GM19467 (cell line): ENCODE results near the gene TOM1L2.
"Not testable (repeated sequence)": the region's sequence is repeated elsewhere in the genome, so short reads cannot be mapped to it uniquely, and the experiment has no call there.

Source experiments
- ATAC-seq: cut with Tn5 transposase; IDR thresholded peaks from one replicate; pipeline ENCODE4 v1.9.1; 2021; ENCODE audit warnings: mild to moderate bottlenecking, moderate library complexity; ENCODE audit not compliant: unreplicated experiment

The TOM1L2 gene

GRCh38 chr17:17944743-17945142 lies 27.5 kb downstream of the TOM1L2 start:
- ATAC-seq = no peak

DNA sequence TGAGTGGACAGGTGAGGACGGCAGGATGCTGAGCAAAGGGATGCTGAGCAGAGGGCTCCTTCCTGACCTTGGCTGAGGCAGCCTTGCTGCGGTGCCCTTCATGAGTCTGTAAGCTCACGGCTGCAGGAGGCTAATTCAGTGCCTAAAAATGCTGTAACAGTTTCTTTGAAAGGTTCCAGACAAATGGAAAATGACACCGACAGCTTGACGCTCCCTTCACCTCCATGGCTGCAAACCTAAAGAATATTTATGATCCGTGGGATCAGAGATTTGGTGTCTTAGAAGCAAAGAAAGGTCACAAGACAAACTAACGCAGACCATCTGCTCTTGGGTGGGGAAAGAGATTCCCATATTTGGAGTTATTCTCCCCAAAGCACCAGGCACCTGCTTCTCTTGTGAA lies 28.0 kb downstream of the TOM1L2 start:
- no peak for ATAC-seq

DNA sequence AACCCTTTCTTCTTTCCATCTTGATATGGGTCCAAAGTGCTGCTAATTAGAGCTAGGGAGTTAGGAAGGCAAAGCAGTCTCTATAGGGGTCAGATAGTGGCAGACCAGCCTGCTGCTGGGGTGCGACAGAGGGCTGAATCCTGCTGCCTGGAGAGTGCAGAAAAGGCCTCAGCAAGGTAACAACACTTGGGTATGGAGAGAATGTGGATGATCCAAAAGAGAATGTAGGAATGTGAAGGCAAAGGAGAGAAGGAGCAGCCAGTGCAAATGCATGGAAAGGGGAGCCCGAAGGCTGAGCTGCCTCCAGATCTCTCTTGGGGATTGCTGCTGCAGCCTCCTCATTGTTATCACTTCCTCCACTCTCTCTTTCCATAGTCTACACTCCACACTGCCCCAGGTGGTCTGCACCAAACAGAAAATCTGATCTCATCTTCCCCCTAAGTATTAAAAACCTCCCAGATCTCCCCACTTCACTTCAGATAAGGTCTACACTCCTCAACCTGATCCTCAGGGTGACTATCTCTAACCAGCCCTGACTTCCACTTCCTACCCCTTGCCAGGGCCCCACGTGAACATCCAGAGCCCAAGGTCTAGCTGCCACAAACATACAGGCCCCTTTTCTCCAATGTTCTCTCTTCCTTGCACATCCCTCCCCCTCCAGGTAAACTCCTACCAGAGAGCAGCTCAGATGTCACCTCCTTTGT lies 28.8 kb downstream of the TOM1L2 start:
- ATAC-seq = no peak

GRCh38 chr17:17942846-17943245 lies 29.4 kb downstream of the TOM1L2 start:
- no peak for ATAC-seq

GRCh38 chr17:17941015-17941414 lies 31.2 kb downstream of the TOM1L2 start:
- ATAC-seq = no peak

DNA sequence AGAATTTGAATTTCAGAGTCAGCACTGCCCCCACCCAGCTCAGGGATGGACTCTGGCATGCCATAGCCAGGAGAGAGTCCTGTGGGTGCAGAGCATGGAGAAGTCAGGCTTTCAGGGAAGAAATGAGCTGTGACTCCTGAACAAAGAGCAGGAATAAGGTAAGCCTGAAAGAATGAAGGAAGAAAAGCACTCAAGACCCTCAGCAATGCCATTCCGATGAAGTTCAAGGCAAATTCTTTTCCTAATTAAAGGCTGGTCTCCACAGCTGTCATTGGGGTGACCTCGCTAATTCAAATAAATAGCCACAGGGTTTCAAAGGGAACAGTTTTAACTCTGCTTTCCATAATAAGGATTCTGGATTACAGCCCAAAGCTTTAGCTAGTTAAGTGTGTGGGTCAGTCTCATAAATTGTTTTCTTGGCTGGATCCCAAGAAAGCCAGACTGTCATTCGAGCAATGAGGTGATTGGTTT lies 31.7 kb downstream of the TOM1L2 start:
- ATAC-seq = no peak

DNA sequence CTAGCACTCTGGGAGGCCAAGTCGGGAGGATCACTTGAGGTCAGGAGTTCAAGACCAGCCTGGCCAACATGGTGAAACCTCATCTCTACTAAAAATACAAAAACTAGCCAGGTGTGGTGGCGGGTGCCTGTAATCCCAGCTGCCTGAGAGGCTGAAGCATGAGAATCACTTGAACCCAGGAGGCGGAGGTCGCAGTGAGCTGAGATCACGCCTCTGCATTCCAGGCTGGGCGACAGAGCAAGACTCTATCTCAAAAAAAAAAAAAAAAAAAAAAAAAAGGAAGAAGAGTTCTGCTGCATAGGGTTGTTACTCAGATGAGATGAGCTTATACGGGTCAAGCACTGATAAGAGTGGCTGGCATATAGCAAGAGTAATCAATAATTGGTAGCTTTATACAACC lies 32.3 kb downstream of the TOM1L2 start:
- ATAC-seq = not testable (repeated sequence)

DNA sequence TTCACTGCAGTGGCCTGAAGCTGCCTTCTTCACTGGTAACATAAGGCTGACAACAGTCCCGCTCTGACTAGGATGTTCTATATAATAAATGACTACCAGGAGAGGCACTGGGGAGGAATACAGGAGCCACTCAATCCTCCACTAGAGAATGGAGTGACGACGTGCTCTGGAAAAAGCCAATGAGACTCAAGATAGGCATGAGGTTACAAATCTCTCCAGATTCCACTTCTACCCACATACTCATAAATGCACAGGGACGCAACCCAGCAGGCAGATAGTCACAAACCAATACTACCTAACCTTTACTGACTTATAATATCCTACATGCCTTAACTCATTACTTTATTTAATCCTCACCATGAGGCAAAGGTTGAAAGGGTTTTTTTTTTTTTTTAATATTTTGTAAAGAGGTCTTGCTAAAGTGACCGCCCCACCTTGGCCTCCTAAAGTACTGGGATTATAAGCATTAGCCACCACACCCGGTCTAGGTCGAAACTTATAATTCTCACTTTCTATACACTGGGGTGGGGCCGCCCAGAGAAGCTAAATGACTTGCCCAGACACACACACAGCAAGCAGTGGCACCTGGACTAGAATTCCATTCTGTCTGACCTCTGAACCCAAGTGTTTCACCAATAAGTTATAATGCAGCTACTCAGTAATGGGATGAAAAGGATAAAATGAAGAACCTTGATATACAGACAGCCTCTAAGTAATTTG lies 33.7 kb downstream of the TOM1L2 start:
- ATAC-seq = no peak

DNA sequence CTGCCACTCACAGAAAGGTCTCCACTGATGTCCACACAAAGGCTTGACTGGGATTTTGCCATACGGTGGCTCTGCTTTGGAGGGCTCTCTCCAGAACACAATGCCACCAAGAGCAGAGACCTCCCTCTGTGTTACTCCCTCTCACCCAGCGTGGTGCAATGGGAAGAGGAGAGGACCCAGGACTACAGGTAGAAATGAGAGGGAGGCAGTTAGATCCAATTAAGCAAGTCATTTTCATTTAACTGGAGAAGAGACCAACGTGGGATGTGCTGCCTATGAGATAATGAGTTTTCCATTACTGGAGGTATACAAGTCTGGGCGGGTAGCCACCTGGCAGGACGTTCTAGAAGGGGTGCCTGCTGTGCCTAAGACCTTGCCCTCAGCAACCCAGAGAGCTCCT lies 34.2 kb downstream of the TOM1L2 start:
- ATAC-seq = no peak

- no peak for ATAC-seq
These were observed 34.9 kb downstream of the TOM1L2 start for GRCh38 chr17:17937201-17937853.

- no peak for ATAC-seq
These were observed 36.6 kb downstream of the TOM1L2 start for GRCh38 chr17:17935321-17936271.

- no peak for ATAC-seq
These were observed 37.4 kb downstream of the TOM1L2 start for GRCh38 chr17:17934806-17935205.

- no peak for ATAC-seq
These were observed 38.0 kb downstream of the TOM1L2 start for GRCh38 chr17:17934214-17934613.

DNA sequence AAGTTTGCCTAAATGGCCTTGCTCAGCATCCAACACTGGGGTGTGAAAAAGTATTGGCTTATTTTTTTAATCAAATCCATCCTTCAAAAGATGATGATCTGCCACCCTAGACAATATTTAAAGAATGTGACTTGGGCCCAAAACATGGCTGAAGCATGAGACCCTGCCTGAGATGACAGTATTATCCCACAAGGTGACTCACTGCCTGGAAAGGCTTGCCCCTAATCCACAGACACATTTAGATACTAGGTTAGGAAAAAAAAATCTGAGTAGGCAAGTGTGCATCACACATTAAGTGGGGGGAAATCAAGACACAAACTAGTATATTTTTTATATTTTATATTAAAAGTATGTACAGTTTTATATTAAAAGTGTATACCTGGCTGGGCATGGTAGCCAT lies 38.4 kb downstream of the TOM1L2 start:
- ATAC-seq = no peak

DNA sequence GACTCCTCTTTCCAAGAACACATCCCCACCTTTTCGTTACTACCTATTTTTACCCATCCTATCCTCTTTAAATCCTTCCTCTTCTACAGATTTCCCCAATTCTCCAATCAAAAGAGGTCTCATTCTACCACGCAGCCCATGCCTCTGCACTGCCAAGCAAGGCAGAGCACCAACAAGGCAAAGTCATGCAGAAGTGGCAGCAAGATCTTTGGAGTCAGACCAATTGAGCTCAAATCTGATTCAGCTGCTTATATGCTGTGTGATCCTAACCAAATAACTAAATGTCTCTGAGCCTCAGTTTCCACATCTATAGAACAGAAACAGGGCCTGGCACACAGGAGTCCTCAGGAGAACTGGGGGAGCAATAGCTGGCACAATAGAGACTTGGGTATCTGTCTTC lies 41.0 kb downstream of the TOM1L2 start:
- ATAC-seq = no peak

DNA sequence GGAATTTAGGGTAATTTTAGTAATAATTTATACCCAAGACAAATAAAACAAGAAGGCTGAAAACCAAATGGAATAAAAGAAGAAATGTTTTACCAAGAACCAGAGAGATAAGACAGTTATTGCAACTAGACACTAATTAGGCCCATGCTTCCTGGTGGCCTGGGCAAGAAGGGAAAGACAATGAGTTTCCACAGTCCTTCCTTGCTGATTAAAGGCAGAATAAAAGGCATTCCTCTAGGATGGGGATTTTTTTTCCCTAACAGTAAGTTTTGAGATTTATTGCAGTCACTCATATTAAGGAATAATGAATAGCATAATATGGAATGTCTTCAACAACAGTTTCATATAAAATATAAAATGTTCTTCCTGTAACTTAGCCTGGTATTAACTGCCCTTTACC lies 41.5 kb downstream of the TOM1L2 start:
- ATAC-seq = no peak

DNA sequence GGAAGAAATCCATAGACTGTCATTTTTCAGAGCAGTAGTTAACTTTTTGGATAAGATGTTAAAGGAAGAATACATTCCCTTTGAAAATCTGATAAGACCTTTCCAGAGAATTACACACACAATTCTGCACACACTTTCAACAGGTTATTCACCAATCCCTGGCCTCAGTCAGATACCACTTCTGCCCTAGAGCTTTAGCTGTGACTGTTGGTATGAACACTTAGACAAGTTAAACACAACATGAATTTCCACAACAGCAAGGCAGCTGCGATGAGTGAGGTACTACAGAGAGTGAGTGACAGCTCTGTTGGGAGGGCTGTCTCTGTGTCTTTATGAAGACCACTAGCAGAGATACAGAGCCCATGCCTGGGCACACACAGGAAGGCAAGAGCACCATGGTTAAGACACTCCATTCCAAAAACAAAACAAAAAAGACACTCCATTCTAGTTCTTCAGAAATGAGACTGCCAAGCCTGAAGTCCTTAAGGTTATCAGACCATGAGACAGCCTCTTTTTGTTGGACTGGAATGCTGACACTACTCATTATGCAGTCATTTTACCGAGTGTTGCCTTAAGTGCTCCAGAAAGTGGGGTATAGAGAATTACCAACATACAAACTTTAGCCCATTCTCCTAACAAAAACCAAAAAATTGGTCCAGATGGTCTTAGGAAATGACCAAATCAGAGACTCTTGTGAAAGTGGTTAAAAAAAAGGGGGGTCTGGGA lies 42.4 kb downstream of the TOM1L2 start:
- ATAC-seq = no peak

GRCh38 chr17:17928398-17929287 lies 43.6 kb downstream of the TOM1L2 start:
- ATAC-seq = no peak

- ATAC-seq = no peak
These were observed 45.3 kb downstream of the TOM1L2 start for GRCh38 chr17:17926840-17927449.
